MCF 10A (cell line): ENCODE data around the gene MRPS24. TPM values are rescaled to one million over a fixed set of nuclear protein-coding genes. Genes with fewer than 3 reads are reported as not detected.
A peak's percentile ranks its signal among the peaks of the same experiment; 100 is the strongest.
"Not testable (repeated sequence)": the region's sequence is repeated elsewhere in the genome, so short reads cannot be mapped to it uniquely, and the experiment has no call there.

Source experiments
- BruUV-seq: library from RNA; stranded (reverse); fragments of 400-500 nt; replicated peaks from 2 replicates; lab custom pipeline; 2021; lab: Mats Ljungman, UMichigan
- CTCF ChIA-PET: fragments of 300-600 bp; sonication (Branson Sonifier 250); formaldehyde crosslinking; extraction: SDS; loops from one replicate; lab custom pipeline; 2021; ENCODE audit warnings: antibody characterized with exemption, inconsistent platforms; lab: Yijun Ruan, JAX
- POLR2A ChIA-PET: fragments of 300-600, 350-650 bp; sonication (Branson Sonifier 250); formaldehyde crosslinking; extraction: SDS; loops from one replicate; lab custom pipeline; 2020; ENCODE audit warnings: antibody characterized with exemption, inconsistent platforms; lab: Yijun Ruan, JAX
- DNase-seq: peaks from one replicate; pipeline ENCODE4 v3.0.0-alpha.2; 2018; ENCODE audit not compliant: unreplicated experiment
- H3K27ac Mint-ChIP-seq: one replicate; pipeline ENCODE4 v1.8.0; 2022; ENCODE audit warnings: mild to moderate bottlenecking, low read depth, mixed read lengths; ENCODE audit not compliant: unreplicated experiment
- H3K27me3 Mint-ChIP-seq: one replicate; pipeline ENCODE4 v1.8.0; 2022; ENCODE audit warnings: mixed read lengths; ENCODE audit not compliant: insufficient read depth, unreplicated experiment
- H3K36me3 Mint-ChIP-seq: one replicate; pipeline ENCODE4 v1.8.0; 2022; ENCODE audit warnings: mild to moderate bottlenecking, moderate library complexity, mixed read lengths; ENCODE audit not compliant: insufficient read depth, unreplicated experiment
- H3K4me1 Mint-ChIP-seq: one replicate; pipeline ENCODE4 v1.8.0; 2022; ENCODE audit warnings: mixed read lengths; ENCODE audit not compliant: insufficient read depth, unreplicated experiment
- H3K4me3 Mint-ChIP-seq: one replicate; pipeline ENCODE4 v1.8.0; 2022; ENCODE audit warnings: mild to moderate bottlenecking, moderate library complexity, mixed read lengths; ENCODE audit not compliant: unreplicated experiment
- H3K9me3 Mint-ChIP-seq: one replicate; pipeline ENCODE4 v1.8.0; 2022; ENCODE audit warnings: mixed read lengths; ENCODE audit not compliant: unreplicated experiment
- CTCF ChIP-seq: fragments of 200-600 bp; IDR thresholded peaks from one replicate; pipeline ENCODE4 v1.8.0; 2022; ENCODE audit warnings: antibody characterized with exemption, mild to moderate bottlenecking; ENCODE audit not compliant: unreplicated experiment
- intact Hi-C: fragments of 100-400 bp; cut with micrococcal nuclease; formaldehyde crosslinking; loops from 2 replicates; pipeline ENCODE4 v1.14.1; 2022
- total RNA-seq: library from RNA; stranded (reverse); gene quantifications from 2 replicates; pipeline ENCODE4 v1.2.3, GENCODE V29; 2022

Gene MRPS24
- total RNA-seq, 1 experiment from 2014 or later, result 188 TPM

GRCh38 chr7:43904533-43905208 is 35.4 kb upstream of the MRPS24 start:
- no peak for TF ChIP-seq CTCF
- peaks cover 34% of the 10 kb centered on the region for H3K4me1 Mint-ChIP-seq
- H3K4me3 Mint-ChIP-seq, result peak overlapping the region; percentile 84
- no TSS peak for BruUV-seq
- intact Hi-C loops, result loop anchor here (1.0 kb wide), 1 partner anchor 31 kb away; no protein-coding TSS in a partner anchor
- peak; percentile 47 for DNase-seq
- H3K9me3 Mint-ChIP-seq, result no peaks in the 10 kb centered on the region
- peaks cover 6% of the 10 kb centered on the region for H3K36me3 Mint-ChIP-seq
- H3K27ac Mint-ChIP-seq, result peak overlapping the region; percentile 94
- no peaks in the 10 kb centered on the region for H3K27me3 Mint-ChIP-seq
- CTCF ChIA-PET, result interaction anchor here (0.8 to 0.9 kb wide), 2 partner anchors 22 to 115 kb away, joined by 3 read pairs; no protein-coding TSS in a partner anchor
- POLR2A ChIA-PET, result interaction anchor here (0.6 to 3.0 kb wide), 13 partner anchors 7 to 322 kb away, joined by 3 to 29 read pairs (median 5); partner anchors contain the start of genes MRPS24, STK17A and UBE2D4

GRCh38 chr7:43902542-43903054 is 33.3 kb upstream of the MRPS24 start:
- BruUV-seq, result no TSS peak
- CTCF ChIA-PET, result interaction anchor here (0.6 to 0.9 kb wide), 3 partner anchors 9 to 190 kb away, joined by 3 read pairs; no protein-coding TSS in a partner anchor
- no peak for DNase-seq
- Mint-ChIP-seq H3K4me3 (no peak overlapping the region), H3K27me3 (no peaks in the 10 kb centered on the region), H3K27ac (no peak overlapping the region), H3K36me3 (peaks cover 13% of the 10 kb centered on the region), H3K4me1 (peaks cover 34% of the 10 kb centered on the region), H3K9me3 (no peaks in the 10 kb centered on the region)
- intact Hi-C loops, result no loop called here
- POLR2A ChIA-PET, result interaction anchor here (3.0 kb wide), 1 partner anchor 34 kb away, joined by 29 read pairs; the partner anchor contains the start of gene MRPS24
- TF ChIP-seq CTCF, result no peak

- BruUV-seq, H3K4me3 Mint-ChIP-seq, CTCF ChIA-PET, H3K9me3 Mint-ChIP-seq, intact Hi-C loops, H3K27ac Mint-ChIP-seq, H3K27me3 Mint-ChIP-seq, DNase-seq: not testable (repeated sequence)
- Mint-ChIP-seq H3K36me3 (peaks cover 23% of the 10 kb centered on the region), H3K4me1 (peaks cover 33% of the 10 kb centered on the region)
- POLR2A ChIA-PET, result interaction anchor here (1.0 kb wide), 1 partner anchor 28 kb away, joined by 5 read pairs; the partner anchor contains the start of gene UBE2D4
Observed at GRCh38 chr7:43898571-43898970, 29.3 kb upstream of the MRPS24 start.

GRCh38 chr7:43895847-43896415 is 26.6 kb upstream of the MRPS24 start:
- H3K36me3 Mint-ChIP-seq, result peaks cover 38% of the 10 kb centered on the region
- no peak for TF ChIP-seq CTCF
- BruUV-seq, result no TSS peak
- no peak overlapping the region for H3K27ac Mint-ChIP-seq
- CTCF ChIA-PET, result interaction anchor here (0.6 kb wide), 1 partner anchor 54 kb away, joined by 3 read pairs; no protein-coding TSS in a partner anchor
- no peak for DNase-seq
- intact Hi-C loops, result no loop called here
- H3K4me1 Mint-ChIP-seq, result peaks cover 21% of the 10 kb centered on the region
- POLR2A ChIA-PET, result interaction anchor here (1.4 kb wide), 1 partner anchor 12 kb away, joined by 4 read pairs; no protein-coding TSS in a partner anchor
- H3K27me3 Mint-ChIP-seq, result no peaks in the 10 kb centered on the region
- H3K4me3 Mint-ChIP-seq, result no peak overlapping the region
- peaks cover 7% of the 10 kb centered on the region for H3K9me3 Mint-ChIP-seq
